ENCODE measurements around the gene ATG14. TPM values are rescaled to one million over a fixed set of nuclear protein-coding genes. Genes with fewer than 3 reads are reported as not detected.

ATG14 gene
- polyA plus RNA-seq, 3 donors = 1.8 to 6.8 (median 3.3) TPM

DNA sequence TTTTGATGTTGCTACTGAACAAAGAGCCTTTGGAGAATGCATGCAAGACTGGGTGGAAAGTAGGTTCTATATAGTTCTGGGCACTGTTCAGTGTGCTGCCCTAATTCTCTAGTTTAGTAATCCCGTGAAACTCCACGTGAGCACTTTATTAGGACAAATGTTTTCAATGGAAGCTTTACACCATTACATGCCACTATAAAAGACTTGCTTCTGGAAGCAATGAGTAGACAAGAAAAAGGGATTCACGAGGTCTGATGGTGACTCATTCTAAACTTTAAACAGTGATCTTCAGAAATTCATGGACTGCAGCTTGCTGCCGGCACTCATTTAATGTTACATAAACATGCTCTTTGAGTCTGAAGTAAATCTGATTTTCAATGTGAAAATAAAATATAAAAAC lies 22.3 kb downstream of the ATG14 start:
- peaks cover 0 to 4% (median 0%) of the 10 kb centered on the region in 7 donors for H3K9me3 Mint-ChIP-seq

DNA sequence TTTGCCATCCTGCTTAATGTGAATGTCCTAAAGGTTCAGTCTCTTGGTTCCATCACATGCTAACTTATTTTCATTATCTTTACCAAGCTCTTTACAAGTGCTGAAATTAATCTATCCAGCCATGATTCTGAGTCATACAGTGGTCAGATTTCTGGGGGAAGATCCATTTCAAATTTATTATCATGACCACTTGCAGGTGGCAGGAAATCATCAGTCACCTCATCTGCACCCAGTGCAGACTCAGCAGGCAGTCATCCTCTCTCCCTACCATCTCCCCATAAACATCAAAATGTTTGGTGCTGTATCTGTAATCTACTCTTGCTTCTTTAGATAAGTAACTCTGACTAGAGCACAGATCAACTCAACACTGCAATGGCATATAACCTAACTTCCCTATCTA lies 23.5 kb downstream of the ATG14 start:
- Histone ChIP-seq H3K79me2 (ENCODE audit: insufficient read depth, low read length) (no peaks in the 10 kb centered on the region), H3K9ac (ENCODE audit: insufficient read depth, low read length, poor library complexity, severe bottlenecking) (no peak overlapping the region), H3K4me1 (ENCODE audit: control insufficient read depth in 1 of 2, insufficient read depth in 2 of 2, low read length in 2 of 2) (no peaks in the 10 kb centered on the region), H3K27me3 (ENCODE audit: control insufficient read depth in 2 of 2, insufficient read depth in 2 of 2, low read length in 2 of 2) (no peaks in the 10 kb centered on the region), H4K20me1 (ENCODE audit: insufficient read depth, low read length) (no peaks in the 10 kb centered on the region), H2AFZ (ENCODE audit: insufficient read depth, low read depth, low read length, poor library complexity, severe bottlenecking) (no peak overlapping the region), H3K9me3 (replicated peaks in 1 of 2; ENCODE audit: control insufficient read depth in 1 of 2, insufficient read depth in 1 of 2, low read length in 2 of 2) (no peaks in the 10 kb centered on the region), H3K27ac (ENCODE audit: low read depth in 1 of 2, low read length in 2 of 2) (no peak overlapping the region), H3K4me2 (replicated peaks; ENCODE audit: extremely low read depth, low read length, poor library complexity, severe bottlenecking) (no peak overlapping the region), H3K36me3 (replicated peaks in 1 of 2; ENCODE audit: control insufficient read depth in 1 of 2, insufficient read depth in 2 of 2, low read length in 2 of 2) (peaks cover 34 to 76% of the 10 kb centered on the region in 2 donors), H3K4me3 (replicated peaks in 1 of 3; ENCODE audit: low read depth in 2 of 3, low read length in 3 of 3) (no peak overlapping the region)
- DNase-seq = no peak
- TF ChIP-seq, protein P1, sequence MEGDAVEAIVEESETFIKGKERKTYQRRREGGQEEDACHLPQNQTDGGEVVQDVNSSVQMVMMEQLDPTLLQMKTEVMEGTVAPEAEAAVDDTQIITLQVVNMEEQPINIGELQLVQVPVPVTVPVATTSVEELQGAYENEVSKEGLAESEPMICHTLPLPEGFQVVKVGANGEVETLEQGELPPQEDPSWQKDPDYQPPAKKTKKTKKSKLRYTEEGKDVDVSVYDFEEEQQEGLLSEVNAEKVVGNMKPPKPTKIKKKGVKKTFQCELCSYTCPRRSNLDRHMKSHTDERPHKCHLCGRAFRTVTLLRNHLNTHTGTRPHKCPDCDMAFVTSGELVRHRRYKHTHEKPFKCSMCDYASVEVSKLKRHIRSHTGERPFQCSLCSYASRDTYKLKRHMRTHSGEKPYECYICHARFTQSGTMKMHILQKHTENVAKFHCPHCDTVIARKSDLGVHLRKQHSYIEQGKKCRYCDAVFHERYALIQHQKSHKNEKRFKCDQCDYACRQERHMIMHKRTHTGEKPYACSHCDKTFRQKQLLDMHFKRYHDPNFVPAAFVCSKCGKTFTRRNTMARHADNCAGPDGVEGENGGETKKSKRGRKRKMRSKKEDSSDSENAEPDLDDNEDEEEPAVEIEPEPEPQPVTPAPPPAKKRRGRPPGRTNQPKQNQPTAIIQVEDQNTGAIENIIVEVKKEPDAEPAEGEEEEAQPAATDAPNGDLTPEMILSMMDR (IDR thresholded peaks at IDR 0.05) = no peak
- no peak overlapping the region for H3K27ac Mint-ChIP-seq
- H3K4me3 Mint-ChIP-seq = no peak overlapping the region
- peaks cover 0 to 2% (median 0%) of the 10 kb centered on the region in 3 donors for H3K27me3 Mint-ChIP-seq (ENCODE audit: low read depth in 3 of 3)
- no peaks in the 10 kb centered on the region for H3K4me1 Mint-ChIP-seq
- peaks cover 65 to 87% of the 10 kb centered on the region in 2 donors for H3K36me3 Mint-ChIP-seq
- H3K9me3 Mint-ChIP-seq = peaks cover 0 to 4% (median 0%) of the 10 kb centered on the region in 7 donors
- intact Hi-C loops (cut with micrococcal nuclease) = no loop called here

More for the DNA sequence above, 22.3 kb downstream of the ATG14 start:
- H3K4me2 ChIP-seq (replicated peaks; ENCODE audit: extremely low read depth, low read length, poor library complexity, severe bottlenecking) = no peak overlapping the region
- H3K27me3 Mint-ChIP-seq (ENCODE audit: low read depth in 3 of 3) = peaks cover 0 to 2% (median 0%) of the 10 kb centered on the region in 3 donors
- no peaks in the 10 kb centered on the region for H3K9me3 ChIP-seq (replicated peaks in 1 of 2; ENCODE audit: control insufficient read depth in 1 of 2, insufficient read depth in 1 of 2, low read length in 2 of 2)
- H3K4me1 ChIP-seq (ENCODE audit: control insufficient read depth in 1 of 2, insufficient read depth in 2 of 2, low read length in 2 of 2) = no peaks in the 10 kb centered on the region
- no peak overlapping the region for H3K4me3 Mint-ChIP-seq
- no peaks in the 10 kb centered on the region for H4K20me1 ChIP-seq (ENCODE audit: insufficient read depth, low read length)
- intact Hi-C loops (cut with micrococcal nuclease) = no loop called here
- H3K9ac ChIP-seq (ENCODE audit: insufficient read depth, low read length, poor library complexity, severe bottlenecking) = no peak overlapping the region
- WGBS (ENCODE audit: insufficient coverage) = no CpG with 5 or more reads among the region's 4 CpGs
- H3K4me1 Mint-ChIP-seq = no peaks in the 10 kb centered on the region
- no peak for DNase-seq
- no peak overlapping the region for H3K4me3 ChIP-seq (replicated peaks in 1 of 3; ENCODE audit: low read depth in 2 of 3, low read length in 3 of 3)
- TF ChIP-seq, protein P1 (IDR thresholded peaks at IDR 0.05) = no peak
- H2AFZ ChIP-seq (ENCODE audit: insufficient read depth, low read depth, low read length, poor library complexity, severe bottlenecking) = no peak overlapping the region
- peaks cover 32 to 73% of the 10 kb centered on the region in 2 donors for H3K36me3 ChIP-seq (replicated peaks in 1 of 2; ENCODE audit: control insufficient read depth in 1 of 2, insufficient read depth in 2 of 2, low read length in 2 of 2)
- no peak overlapping the region for H3K27ac ChIP-seq (ENCODE audit: low read depth in 1 of 2, low read length in 2 of 2)
- H3K27me3 ChIP-seq (ENCODE audit: control insufficient read depth in 2 of 2, insufficient read depth in 2 of 2, low read length in 2 of 2) = no peaks in the 10 kb centered on the region
- no peak overlapping the region for H3K27ac Mint-ChIP-seq
- peaks cover 59 to 79% of the 10 kb centered on the region in 2 donors for H3K36me3 Mint-ChIP-seq
- no peaks in the 10 kb centered on the region for H3K79me2 ChIP-seq (ENCODE audit: insufficient read depth, low read length)

Measured in CD14-positive monocyte (primary cell).